Astrocyte (in vitro differentiated cells and primary cell): ENCODE data around the gene RAB3B. TPM values are rescaled to one million over a fixed set of nuclear protein-coding genes. Genes with fewer than 3 reads are reported as not detected.

Experiments
- DNase-seq: peaks from one replicate; pipeline ENCODE4 v3.0.0-alpha.2; 2010; ENCODE audit warnings: low read depth
- FAIRE-seq: peaks from 2 replicates; lab custom pipeline; 2011; peaks lifted over from hg19 to GRCh38; lab: Jason Lieb, UNC
- H2AFZ ChIP-seq: 2 replicates; pipeline ENCODE4 v1.6.0; 2012; ENCODE audit warnings: low read depth, low read length, inconsistent platforms
- H3K27ac ChIP-seq: 2 replicates; pipeline ENCODE4 v1.5.1; 2011; ENCODE audit warnings: low read depth, low read length, inconsistent platforms
- H3K27me3 ChIP-seq: 2 replicates; pipeline ENCODE4 v1.6.0; 2011; ENCODE audit warnings: low read length, inconsistent platforms; ENCODE audit not compliant: insufficient read depth
- H3K36me3 ChIP-seq: 2 replicates; pipeline ENCODE4 v1.5.1; 2011; ENCODE audit warnings: low read length, inconsistent platforms; ENCODE audit not compliant: insufficient read depth
- H3K4me1 ChIP-seq: 2 replicates; pipeline ENCODE4 v1.5.1; 2011; ENCODE audit warnings: low read length, inconsistent platforms; ENCODE audit not compliant: insufficient read depth
- H3K4me2 ChIP-seq: 2 replicates; pipeline ENCODE4 v1.6.0; 2012; ENCODE audit warnings: low read length, inconsistent platforms
- H3K4me3 ChIP-seq: 2 replicates; pipeline ENCODE4 v1.5.1; 2011; ENCODE audit warnings: low read depth, mild to moderate bottlenecking, low read length, inconsistent platforms; ENCODE audit not compliant: insufficient read depth
- H3K79me2 ChIP-seq: 2 replicates; pipeline ENCODE4 v1.6.0; 2012; ENCODE audit warnings: mild to moderate bottlenecking, low read length, inconsistent platforms; ENCODE audit not compliant: insufficient read depth
- H3K9ac ChIP-seq: 2 replicates; pipeline ENCODE4 v1.6.0; 2012; ENCODE audit warnings: mild to moderate bottlenecking, low read length, inconsistent platforms
- H3K9me3 ChIP-seq: 2 replicates; pipeline ENCODE4 v1.5.1; 2012; ENCODE audit warnings: low read depth, mild to moderate bottlenecking, low read length, inconsistent platforms; ENCODE audit not compliant: insufficient read depth
- H4K20me1 ChIP-seq: 2 replicates; pipeline ENCODE4 v1.6.0; 2012; ENCODE audit warnings: low read length, inconsistent platforms; ENCODE audit not compliant: insufficient read depth
- H3K27ac Mint-ChIP-seq: one replicate; pipeline ENCODE4 v1.8.0; 2021; ENCODE audit warnings: mild to moderate bottlenecking, mixed read lengths; ENCODE audit not compliant: unreplicated experiment
- H3K27me3 Mint-ChIP-seq: one replicate; pipeline ENCODE4 v1.8.0; 2021; ENCODE audit warnings: low read depth, mixed read lengths; ENCODE audit not compliant: unreplicated experiment
- H3K36me3 Mint-ChIP-seq: one replicate; pipeline ENCODE4 v1.8.0; 2021; ENCODE audit warnings: low read depth, mixed read lengths; ENCODE audit not compliant: unreplicated experiment
- H3K4me1 Mint-ChIP-seq: one replicate; pipeline ENCODE4 v1.8.0; 2021; ENCODE audit warnings: low read depth, mixed read lengths; ENCODE audit not compliant: unreplicated experiment
- H3K4me3 Mint-ChIP-seq: one replicate; pipeline ENCODE4 v1.8.0; 2021; ENCODE audit warnings: mild to moderate bottlenecking, moderate library complexity, mixed read lengths; ENCODE audit not compliant: unreplicated experiment
- H3K9me3 Mint-ChIP-seq: one replicate; pipeline ENCODE4 v1.8.0; 2021; ENCODE audit warnings: mild to moderate bottlenecking, mixed read lengths; ENCODE audit not compliant: unreplicated experiment
- CTCF ChIP-seq: IDR thresholded peaks from 2 replicates; pipeline ENCODE4 v1.5.1; 2011; ENCODE audit warnings: low read depth, mild to moderate bottlenecking, inconsistent platforms, low read length, moderate library complexity; ENCODE audit not compliant: insufficient read depth
- EZH2 ChIP-seq: IDR thresholded peaks from 2 replicates; pipeline ENCODE4 v1.6.1; 2012; ENCODE audit warnings: mild to moderate bottlenecking, low read length, inconsistent platforms; ENCODE audit not compliant: insufficient read depth
- total RNA-seq: library from RNA; stranded (reverse); gene quantifications from 2 replicates; pipeline ENCODE4 v1.2.1, GENCODE V29; 2021

RAB3B gene
- total RNA-seq, 1 donor from 2014 or later, result 49.2 TPM

- Histone ChIP-seq H3K4me2 (no peak overlapping the region), H3K79me2 (peaks cover 83% of the 10 kb centered on the region)
- FAIRE-seq, result no peak
Measured at GRCh38 chr1:51859333-51859732, 131.2 kb downstream of the RAB3B start.

GRCh38 chr1:51858892-51859291, 131.6 kb downstream of the RAB3B start:
- Histone ChIP-seq H3K4me1 (no peaks in the 10 kb centered on the region), H3K79me2 (peaks cover 78% of the 10 kb centered on the region), H3K4me3 (no peak overlapping the region), H3K27ac (no peak overlapping the region), H3K27me3 (no peaks in the 10 kb centered on the region), H3K36me3 (no peaks in the 10 kb centered on the region), H3K4me2 (no peak overlapping the region), H4K20me1 (peaks cover 47% of the 10 kb centered on the region), H3K9ac (no peak overlapping the region), H2AFZ (no peak overlapping the region), H3K9me3 (no peaks in the 10 kb centered on the region)
- DNase-seq, result no peak
- TF ChIP-seq CTCF (no peak), EZH2 (no peak)
- H3K4me1 Mint-ChIP-seq, result peaks cover 5% of the 10 kb centered on the region
- no peak for FAIRE-seq
- H3K27ac Mint-ChIP-seq, result no peak overlapping the region
- H3K9me3 Mint-ChIP-seq, result no peaks in the 10 kb centered on the region
- peaks cover 2% of the 10 kb centered on the region for H3K36me3 Mint-ChIP-seq
- H3K4me3 Mint-ChIP-seq, result no peak overlapping the region
- H3K27me3 Mint-ChIP-seq, result no peaks in the 10 kb centered on the region

More at GRCh38 chr1:51859333-51859732, 131.2 kb downstream of the RAB3B start:
- Histone ChIP-seq H3K27ac (no peak overlapping the region), H3K36me3 (no peaks in the 10 kb centered on the region), H4K20me1 (peaks cover 47% of the 10 kb centered on the region), H3K27me3 (no peaks in the 10 kb centered on the region), H3K9ac (no peak overlapping the region), H3K9me3 (no peaks in the 10 kb centered on the region), H3K4me1 (no peaks in the 10 kb centered on the region), H3K4me3 (no peak overlapping the region), H2AFZ (no peak overlapping the region)
- Mint-ChIP-seq H3K4me3 (no peak overlapping the region), H3K27ac (no peak overlapping the region), H3K36me3 (peaks cover 2% of the 10 kb centered on the region), H3K4me1 (peaks cover 5% of the 10 kb centered on the region), H3K27me3 (no peaks in the 10 kb centered on the region), H3K9me3 (no peaks in the 10 kb centered on the region)
- no peak for DNase-seq
- TF ChIP-seq CTCF (no peak), EZH2 (no peak)

Other genes with a start within 250 kb of the RAB3B start
- gene NRDC, start 112.0 kb downstream of the RAB3B start, total RNA-seq, result 150 and 170 TPM in 2 replicates
- 8.6 and 9.5 TPM in 2 replicates for gene KTI12, start 43.1 kb upstream of the RAB3B start, total RNA-seq
- gene TXNDC12, start 64.5 kb upstream of the RAB3B start, total RNA-seq, result 66.8 and 73.0 TPM in 2 replicates
- gene BTF3L4, start 65.6 kb upstream of the RAB3B start, total RNA-seq, result 47.1 and 51.5 TPM in 2 replicates
- gene ZFYVE9, start 151.4 kb upstream of the RAB3B start, total RNA-seq, result 16.4 and 16.5 TPM in 2 replicates